A673 (cell line): Measurements from ENCODE around the gene POFUT1. TPM values are rescaled to one million over a fixed set of nuclear protein-coding genes. Genes with fewer than 3 reads are reported as not detected.
"Not testable (repeated sequence)": the region's sequence is repeated elsewhere in the genome, so short reads cannot be mapped to it uniquely, and the experiment has no call there.

Experiments
- BruUV-seq: library from RNA; stranded (reverse); fragments of 400-500 nt; replicated peaks from 2 replicates; lab custom pipeline; 2021; lab: Mats Ljungman, UMichigan
- CTCF ChIA-PET: fragments of 300-600 bp; sonication (Branson Sonifier 250); formaldehyde crosslinking; loops from one replicate; lab custom pipeline; 2022; ENCODE audit warnings: antibody characterized with exemption; lab: Charles Lee
- POLR2A ChIA-PET: fragments of 300-600 bp; sonication (Branson Sonifier 250); formaldehyde crosslinking; loops from one replicate; lab custom pipeline; 2022; ENCODE audit warnings: antibody characterized with exemption; ENCODE audit not compliant: low non-redundant PET; lab: Charles Lee
- DNase-seq: peaks from one replicate; pipeline ENCODE4 v3.0.0-alpha.2; 2015; ENCODE audit warnings: low spot score
- H3K27ac ChIP-seq: fragments of 200-600 bp; sonication (generic); 2 replicates; pipeline ENCODE4 v1.5.1; 2016; ENCODE audit warnings: mixed run types, low read depth, mild to moderate bottlenecking, mixed read lengths, antibody characterized with exemption, low read length; ENCODE audit not compliant: poor library complexity, severe bottlenecking
- H3K27me3 ChIP-seq: fragments of 200-600 bp; sonication (generic); replicated peaks from 2 replicates; pipeline ENCODE4 v1.6.1; 2017; ENCODE audit warnings: mixed run types, low read depth, mild to moderate bottlenecking, mixed read lengths, antibody characterized with exemption, low read length; ENCODE audit not compliant: insufficient read depth, poor library complexity
- H3K36me3 ChIP-seq: fragments of 200-600 bp; sonication (generic); 2 replicates; pipeline ENCODE4 v1.6.1; 2016; ENCODE audit warnings: mixed run types, mild to moderate bottlenecking, mixed read lengths, antibody characterized with exemption, low read length; ENCODE audit not compliant: insufficient read depth, poor library complexity, severe bottlenecking
- H3K4me1 ChIP-seq: fragments of 200-600 bp; sonication (generic); 2 replicates; pipeline ENCODE4 v1.6.1; 2017; ENCODE audit warnings: mixed run types, mild to moderate bottlenecking, mixed read lengths, antibody characterized with exemption, low read length; ENCODE audit not compliant: insufficient read depth, poor library complexity, severe bottlenecking
- H3K4me3 ChIP-seq: fragments of 200-600 bp; sonication (generic); 2 replicates; pipeline ENCODE4 v1.5.1; 2016; ENCODE audit warnings: low read depth, mixed run types, mild to moderate bottlenecking, mixed read lengths, low read length; ENCODE audit not compliant: poor library complexity, severe bottlenecking
- H3K9me3 ChIP-seq: fragments of 200-600 bp; sonication (generic); 2 replicates; pipeline ENCODE4 v1.6.1; 2016; ENCODE audit warnings: mixed run types, low read depth, mild to moderate bottlenecking, mixed read lengths, antibody characterized with exemption, low read length; ENCODE audit not compliant: poor library complexity, severe bottlenecking
- EZH2 ChIP-seq: fragments of 200-600 bp; sonication (generic); IDR thresholded peaks from 2 replicates; pipeline ENCODE4 v1.6.1; 2017; ENCODE audit warnings: borderline replicate concordance, low read depth, mild to moderate bottlenecking, mixed read lengths, antibody characterized with exemption, low read length; ENCODE audit not compliant: poor library complexity, severe bottlenecking
- intact Hi-C: fragments of 100-400 bp; cut with micrococcal nuclease; formaldehyde crosslinking; loops from one replicate; pipeline ENCODE4 v1.10.0; 2022; ENCODE audit not compliant: unreplicated experiment
- total RNA-seq: library from RNA; stranded (reverse); gene quantifications from 2 replicates; pipeline ENCODE4 v1.2.3, GENCODE V29; 2021
- TF ChIP-seq, protein P1 (sequence below): fragments of 300-800, 200-600 bp; sonication (generic); conservative IDR thresholded peaks from 2 replicates; pipeline ENCODE4 v1.5.1; 2017; ENCODE audit warnings: low read depth, mild to moderate bottlenecking, antibody characterized with exemption, low read length, moderate library complexity, mixed read lengths

Gene POFUT1
- total RNA-seq, 1 experiment from 2014 or later: 55.9 TPM

DNA sequence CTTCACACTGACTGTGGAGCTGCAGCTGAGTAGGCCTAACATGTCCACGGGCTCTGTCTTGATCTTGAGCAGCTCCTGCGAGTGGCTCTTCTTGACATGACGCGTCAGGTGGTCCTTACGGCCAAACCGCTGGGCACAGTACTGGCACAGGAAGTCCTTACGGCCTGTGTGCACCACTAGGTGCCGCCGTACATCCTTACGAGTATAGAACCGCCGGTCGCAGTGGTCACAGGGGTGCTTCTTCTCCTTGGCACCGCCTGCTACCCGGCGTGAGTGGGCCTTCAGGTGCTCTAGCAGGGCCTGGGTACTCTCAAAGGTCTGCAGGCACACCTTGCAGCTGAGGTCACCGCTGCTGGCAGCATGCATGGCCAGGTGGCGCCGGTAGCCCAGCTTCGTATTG lies 10.5 kb upstream of the POFUT1 start:
- CTCF ChIA-PET, intact Hi-C loops: not testable (repeated sequence)

DNA sequence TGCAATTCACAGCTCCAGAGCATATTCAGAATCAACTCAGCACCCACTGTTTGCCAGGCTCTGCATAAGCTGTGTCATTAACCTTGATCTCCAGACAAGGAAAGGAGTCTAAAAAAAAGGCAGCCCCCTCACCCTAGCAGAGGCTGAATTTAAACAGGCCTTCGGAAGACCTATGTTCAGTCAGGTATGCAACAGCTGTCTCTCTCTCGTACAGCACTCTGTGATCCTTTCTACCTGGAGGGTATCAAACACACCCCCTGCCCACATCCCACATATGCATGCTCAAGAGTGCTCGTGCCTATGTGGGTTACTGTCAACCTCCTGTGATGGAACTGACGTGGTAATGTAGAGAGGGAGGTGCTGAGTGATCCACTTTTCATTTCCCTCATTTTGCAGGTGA lies 8.7 kb upstream of the POFUT1 start:
- no TSS peak for BruUV-seq
- intact Hi-C loops: no loop called here
- DNase-seq: no peak
- POLR2A ChIA-PET: interaction anchor here (0.6 kb wide), 1 partner anchor 279 kb away, joined by 3 read pairs; no protein-coding TSS in a partner anchor
- TF ChIP-seq, protein P1, sequence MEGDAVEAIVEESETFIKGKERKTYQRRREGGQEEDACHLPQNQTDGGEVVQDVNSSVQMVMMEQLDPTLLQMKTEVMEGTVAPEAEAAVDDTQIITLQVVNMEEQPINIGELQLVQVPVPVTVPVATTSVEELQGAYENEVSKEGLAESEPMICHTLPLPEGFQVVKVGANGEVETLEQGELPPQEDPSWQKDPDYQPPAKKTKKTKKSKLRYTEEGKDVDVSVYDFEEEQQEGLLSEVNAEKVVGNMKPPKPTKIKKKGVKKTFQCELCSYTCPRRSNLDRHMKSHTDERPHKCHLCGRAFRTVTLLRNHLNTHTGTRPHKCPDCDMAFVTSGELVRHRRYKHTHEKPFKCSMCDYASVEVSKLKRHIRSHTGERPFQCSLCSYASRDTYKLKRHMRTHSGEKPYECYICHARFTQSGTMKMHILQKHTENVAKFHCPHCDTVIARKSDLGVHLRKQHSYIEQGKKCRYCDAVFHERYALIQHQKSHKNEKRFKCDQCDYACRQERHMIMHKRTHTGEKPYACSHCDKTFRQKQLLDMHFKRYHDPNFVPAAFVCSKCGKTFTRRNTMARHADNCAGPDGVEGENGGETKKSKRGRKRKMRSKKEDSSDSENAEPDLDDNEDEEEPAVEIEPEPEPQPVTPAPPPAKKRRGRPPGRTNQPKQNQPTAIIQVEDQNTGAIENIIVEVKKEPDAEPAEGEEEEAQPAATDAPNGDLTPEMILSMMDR: no peak
- CTCF ChIA-PET: no interaction called here
- Histone ChIP-seq H3K27ac (no peak overlapping the region), H3K36me3 (peaks cover 67% of the 10 kb centered on the region), H3K9me3 (no peaks in the 10 kb centered on the region), H3K4me3 (no peak overlapping the region), H3K27me3 (no peaks in the 10 kb centered on the region), H3K4me1 (peaks cover 3% of the 10 kb centered on the region)

More for the DNA sequence above, 10.5 kb upstream of the POFUT1 start:
- H3K27ac ChIP-seq, H3K4me3 ChIP-seq, BruUV-seq, H3K9me3 ChIP-seq, DNase-seq, POLR2A ChIA-PET, H3K27me3 ChIP-seq, H3K4me1 ChIP-seq: not testable (repeated sequence)
- H3K36me3 ChIP-seq: peaks cover 63% of the 10 kb centered on the region

DNA sequence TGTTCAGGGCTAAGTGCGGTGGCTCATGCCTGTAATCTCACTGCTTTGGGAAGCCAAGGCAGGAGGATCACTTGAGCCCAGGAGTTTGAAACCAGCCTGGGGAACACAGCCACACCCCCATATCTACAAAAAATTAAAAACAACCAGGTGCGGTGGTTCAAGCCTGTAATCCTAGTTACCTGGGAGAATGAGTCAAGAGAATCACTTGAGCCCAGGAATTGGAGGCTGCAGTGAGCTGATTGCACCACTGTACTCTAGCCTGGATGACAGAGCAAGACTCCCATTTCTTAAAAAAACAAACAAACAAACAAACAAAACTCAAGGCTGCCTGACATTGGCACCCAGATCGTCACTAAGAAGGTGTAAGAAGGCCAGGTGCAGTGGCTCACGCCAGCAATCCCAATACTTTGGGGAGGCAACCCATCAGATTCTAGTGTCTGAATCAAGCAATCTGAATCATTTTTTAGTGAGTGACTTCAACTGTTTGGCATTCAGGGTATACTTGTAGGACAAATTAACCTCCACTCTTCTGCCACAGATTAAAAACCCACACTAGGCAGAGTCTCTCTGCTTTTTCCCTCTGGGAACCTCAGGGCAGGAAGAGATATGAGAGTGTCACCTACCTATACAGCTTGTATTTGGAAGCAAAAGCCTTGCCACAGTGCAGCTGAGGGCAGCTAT lies 6.2 kb upstream of the POFUT1 start:
- H3K27me3 ChIP-seq: no peaks in the 10 kb centered on the region
- ChIA-PET POLR2A (no interaction called here), CTCF (interaction anchor here (0.6 kb wide), 1 partner anchor 568 kb away, joined by 11 read pairs; no protein-coding TSS in a partner anchor)
- H3K4me1 ChIP-seq: peaks cover 22% of the 10 kb centered on the region
- BruUV-seq: no TSS peak
- no peaks in the 10 kb centered on the region for H3K9me3 ChIP-seq
- peaks cover 54% of the 10 kb centered on the region for H3K36me3 ChIP-seq
- no peak overlapping the region for H3K4me3 ChIP-seq
- TF ChIP-seq, protein P1: no peak
- no peak for TF ChIP-seq EZH2
- intact Hi-C loops: no loop called here
- no peak overlapping the region for H3K27ac ChIP-seq
- DNase-seq: no peak

DNA sequence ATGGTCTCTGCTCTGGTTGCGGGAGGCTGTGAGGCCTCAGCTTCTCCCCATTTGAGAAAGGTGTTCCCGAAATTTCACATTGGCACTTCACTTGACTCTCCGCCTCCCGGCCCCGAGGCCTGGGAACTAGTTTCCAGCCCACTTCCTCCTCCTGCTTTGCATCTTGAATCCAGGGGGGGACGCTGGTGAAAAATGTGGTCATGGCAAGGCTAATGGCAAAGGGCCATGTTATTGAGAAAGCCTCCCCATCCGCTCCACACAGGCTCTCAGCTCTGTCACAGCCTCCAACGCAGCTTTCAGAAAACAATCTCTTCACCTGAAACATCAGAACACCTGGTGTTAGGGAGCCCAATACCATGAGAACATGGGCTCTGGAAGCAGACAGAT lies 5.7 kb upstream of the POFUT1 start:
- TF ChIP-seq, protein P1: no peak
- no peak for TF ChIP-seq EZH2
- no peak for DNase-seq
- intact Hi-C loops: no loop called here
- BruUV-seq: no TSS peak
- Histone ChIP-seq H3K4me3 (no peak overlapping the region), H3K27ac (no peak overlapping the region), H3K4me1 (peaks cover 22% of the 10 kb centered on the region), H3K9me3 (no peaks in the 10 kb centered on the region), H3K36me3 (peaks cover 49% of the 10 kb centered on the region), H3K27me3 (no peaks in the 10 kb centered on the region)
- ChIA-PET CTCF (interaction anchor here (0.6 kb wide), 1 partner anchor 568 kb away, joined by 11 read pairs; no protein-coding TSS in a partner anchor), POLR2A (no interaction called here)
